Measurements from ENCODE around the gene NUPR1. TPM values are rescaled to one million over a fixed set of nuclear protein-coding genes. Genes with fewer than 3 reads are reported as not detected.
"Not testable (repeated sequence)": the region's sequence is repeated elsewhere in the genome, so short reads cannot be mapped to it uniquely, and the experiment has no call there.

The NUPR1 gene
- polyA plus RNA-seq, 1 donor = 16.0 TPM

- no peak for DNase-seq
- Histone ChIP-seq H3K27ac (ENCODE audit: low read length) (no peak overlapping the region), H3K4me3 (ENCODE audit: low read length) (no peak overlapping the region), H3K36me3 (ENCODE audit: control insufficient read depth, insufficient read depth, low read length) (no peaks in the 10 kb centered on the region), H3K4me1 (ENCODE audit: control insufficient read depth, insufficient read depth, low read length) (no peaks in the 10 kb centered on the region), H3K27me3 (ENCODE audit: control insufficient read depth, insufficient read depth, low read length) (no peaks in the 10 kb centered on the region), H3K9me3 (ENCODE audit: control insufficient read depth, low read depth, low read length) (no peaks in the 10 kb centered on the region)
- WGBS (ENCODE audit: insufficient coverage, low lambda C conversion rate) = no CpG with 5 or more reads among the region's 3 CpGs
Observed at GRCh38 chr16:28511031-28511430, 27.7 kb downstream of the NUPR1 start.

DNA sequence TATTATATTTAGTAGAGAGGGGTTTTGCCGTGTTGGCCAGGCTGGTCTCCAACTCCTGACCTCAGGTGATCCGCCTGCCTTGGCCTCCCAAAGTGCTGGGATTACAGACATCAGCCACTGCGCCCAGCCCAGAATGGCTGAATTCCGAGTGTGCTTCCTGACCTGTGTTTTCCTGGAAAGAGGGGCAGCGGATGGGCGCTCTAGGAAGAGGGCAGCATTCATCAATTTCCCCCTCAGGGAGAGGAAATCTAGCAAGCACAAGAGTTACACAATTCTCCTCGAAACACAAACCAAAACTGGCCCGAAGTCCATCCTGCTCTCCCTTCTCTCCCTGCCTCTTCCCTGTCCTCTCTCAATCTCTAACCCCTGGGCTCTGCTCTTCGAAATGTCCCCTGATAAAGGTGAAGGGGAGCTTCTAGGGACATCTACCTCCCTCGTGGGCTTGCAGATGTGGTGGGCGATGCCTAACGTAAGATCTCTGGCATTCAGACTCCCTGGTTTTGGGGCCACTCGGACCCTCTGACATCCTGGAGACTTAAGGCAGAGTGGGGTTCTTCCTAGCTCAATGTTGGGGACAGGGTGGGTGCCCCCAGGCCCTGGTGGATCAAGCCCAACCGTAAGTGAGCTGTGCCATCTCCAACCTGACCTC is 33.2 kb downstream of the NUPR1 start:
- no peak for DNase-seq
- no peak overlapping the region for H3K27ac ChIP-seq (ENCODE audit: low read length)
- 100% methylated on average over 1 of the region's 14 CpGs for WGBS (ENCODE audit: insufficient coverage, low lambda C conversion rate)

GRCh38 chr16:28504707-28505404 is 33.9 kb downstream of the NUPR1 start:
- WGBS (ENCODE audit: insufficient coverage, low lambda C conversion rate) = no CpG with 5 or more reads among the region's 8 CpGs
- no peak for DNase-seq
- no peaks in the 10 kb centered on the region for H3K36me3 ChIP-seq (ENCODE audit: control insufficient read depth, insufficient read depth, low read length)
- no peaks in the 10 kb centered on the region for H3K9me3 ChIP-seq (ENCODE audit: control insufficient read depth, low read depth, low read length)
- H3K4me3 ChIP-seq (ENCODE audit: low read length) = no peak overlapping the region
- H3K27ac ChIP-seq (ENCODE audit: low read length) = no peak overlapping the region
- H3K4me1 ChIP-seq (ENCODE audit: control insufficient read depth, insufficient read depth, low read length) = no peaks in the 10 kb centered on the region
- H3K27me3 ChIP-seq (ENCODE audit: control insufficient read depth, insufficient read depth, low read length) = no peaks in the 10 kb centered on the region

More for the DNA sequence above, 33.2 kb downstream of the NUPR1 start:
- Histone ChIP-seq H3K27me3 (ENCODE audit: control insufficient read depth, insufficient read depth, low read length) (no peaks in the 10 kb centered on the region), H3K36me3 (ENCODE audit: control insufficient read depth, insufficient read depth, low read length) (no peaks in the 10 kb centered on the region), H3K4me1 (ENCODE audit: control insufficient read depth, insufficient read depth, low read length) (no peaks in the 10 kb centered on the region), H3K4me3 (ENCODE audit: low read length) (no peak overlapping the region), H3K9me3 (ENCODE audit: control insufficient read depth, low read depth, low read length) (no peaks in the 10 kb centered on the region)

DNA sequence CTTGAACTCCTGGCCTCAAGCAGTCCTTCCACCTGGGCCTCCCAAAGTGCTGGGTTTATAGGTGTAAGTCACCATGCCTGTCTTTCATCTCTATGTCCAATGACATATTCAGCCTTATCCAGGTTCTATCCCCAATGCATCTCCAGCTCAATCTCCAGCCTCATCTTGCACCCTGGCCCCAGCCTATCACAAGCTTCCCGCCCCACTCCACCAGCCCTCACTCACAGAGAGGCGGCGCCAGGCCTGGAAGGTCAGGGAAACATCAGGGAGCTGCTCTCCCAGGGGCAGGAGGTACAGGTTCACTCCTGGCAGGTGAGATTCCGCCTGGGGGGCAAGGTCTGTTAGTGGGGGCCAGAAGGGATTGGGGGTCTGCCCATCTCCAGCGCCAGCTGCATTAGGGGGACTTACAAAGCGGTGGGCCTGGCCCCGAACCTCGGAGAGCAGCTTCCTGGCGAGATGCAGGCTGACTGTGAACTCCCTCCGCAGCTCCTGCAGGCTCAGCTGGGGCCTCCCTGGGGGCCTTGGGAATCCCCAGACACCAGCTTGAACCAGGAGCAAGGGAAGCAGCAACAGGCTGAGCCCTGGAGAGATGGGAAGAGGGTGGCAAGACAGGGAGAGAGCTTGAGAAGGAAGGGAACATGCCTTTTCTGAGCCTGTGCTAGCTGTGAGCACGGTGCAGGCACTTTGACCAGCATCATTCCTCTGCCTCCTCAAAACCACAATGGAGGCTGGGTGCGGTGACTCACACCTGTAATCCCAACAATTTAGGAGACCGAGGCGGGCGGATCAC is 35.1 kb downstream of the NUPR1 start:
- H3K9me3 ChIP-seq (ENCODE audit: control insufficient read depth, low read depth, low read length) = no peaks in the 10 kb centered on the region
- no peak for DNase-seq
- no peak overlapping the region for H3K4me3 ChIP-seq (ENCODE audit: low read length)
- H3K27me3 ChIP-seq (ENCODE audit: control insufficient read depth, insufficient read depth, low read length) = no peaks in the 10 kb centered on the region
- no peaks in the 10 kb centered on the region for H3K36me3 ChIP-seq (ENCODE audit: control insufficient read depth, insufficient read depth, low read length)
- WGBS (ENCODE audit: insufficient coverage, low lambda C conversion rate) = no CpG with 5 or more reads among the region's 15 CpGs
- H3K4me1 ChIP-seq (ENCODE audit: control insufficient read depth, insufficient read depth, low read length) = no peaks in the 10 kb centered on the region
- no peak overlapping the region for H3K27ac ChIP-seq (ENCODE audit: low read length)

- WGBS (ENCODE audit: insufficient coverage, low lambda C conversion rate) = 79% methylated on average over 2 of the region's 2 CpGs
- Histone ChIP-seq H3K36me3 (ENCODE audit: control insufficient read depth, insufficient read depth, low read length) (no peaks in the 10 kb centered on the region), H3K27me3 (ENCODE audit: control insufficient read depth, insufficient read depth, low read length) (no peaks in the 10 kb centered on the region), H3K4me1 (ENCODE audit: control insufficient read depth, insufficient read depth, low read length) (no peaks in the 10 kb centered on the region), H3K27ac (ENCODE audit: low read length) (no peak overlapping the region), H3K9me3 (ENCODE audit: control insufficient read depth, low read depth, low read length) (no peaks in the 10 kb centered on the region), H3K4me3 (ENCODE audit: low read length) (no peak overlapping the region)
- DNase-seq = no peak
Observed at GRCh38 chr16:28502290-28502689, 36.5 kb downstream of the NUPR1 start.

- no peak overlapping the region for H3K27ac ChIP-seq (ENCODE audit: low read length)
- WGBS (ENCODE audit: insufficient coverage, low lambda C conversion rate) = no CpG with 5 or more reads among the region's 19 CpGs
Observed at GRCh38 chr16:28501258-28502232, 37.2 kb downstream of the NUPR1 start.

GRCh38 chr16:28500476-28501180 is 38.1 kb downstream of the NUPR1 start:
- not testable (repeated sequence) for H3K9me3 ChIP-seq (ENCODE audit: control insufficient read depth, low read depth, low read length); H3K4me1 ChIP-seq (ENCODE audit: control insufficient read depth, insufficient read depth, low read length); H3K4me3 ChIP-seq (ENCODE audit: low read length); H3K36me3 ChIP-seq (ENCODE audit: control insufficient read depth, insufficient read depth, low read length); H3K27ac ChIP-seq (ENCODE audit: low read length); H3K27me3 ChIP-seq (ENCODE audit: control insufficient read depth, insufficient read depth, low read length); DNase-seq
- no CpG with 5 or more reads among the region's 18 CpGs for WGBS (ENCODE audit: insufficient coverage, low lambda C conversion rate)

More at GRCh38 chr16:28501258-28502232, 37.2 kb downstream of the NUPR1 start:
- Histone ChIP-seq H3K9me3 (ENCODE audit: control insufficient read depth, low read depth, low read length) (no peaks in the 10 kb centered on the region), H3K27me3 (ENCODE audit: control insufficient read depth, insufficient read depth, low read length) (no peaks in the 10 kb centered on the region), H3K4me3 (ENCODE audit: low read length) (no peak overlapping the region), H3K36me3 (ENCODE audit: control insufficient read depth, insufficient read depth, low read length) (no peaks in the 10 kb centered on the region), H3K4me1 (ENCODE audit: control insufficient read depth, insufficient read depth, low read length) (no peaks in the 10 kb centered on the region)
- no peak for DNase-seq

DNA sequence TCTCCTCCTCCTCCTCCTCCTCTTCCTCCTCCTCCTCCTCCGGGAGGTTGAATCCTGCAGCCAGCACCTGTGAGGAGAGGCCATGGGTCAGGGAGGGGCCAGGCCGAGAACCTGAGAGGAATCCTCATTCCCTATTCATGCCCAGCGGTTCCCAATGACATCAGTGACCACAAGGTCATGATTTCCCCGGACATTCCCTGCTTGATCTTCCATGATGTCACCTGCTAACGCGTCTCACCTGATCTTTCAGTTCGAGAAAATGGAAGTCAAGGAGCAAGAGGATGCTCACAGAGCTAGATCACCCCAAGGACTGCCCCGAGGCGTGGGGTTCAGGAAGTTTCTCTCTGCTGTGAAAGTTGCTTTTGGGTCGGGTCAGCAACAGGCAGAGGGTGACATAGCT is 38.9 kb downstream of the NUPR1 start:
- Histone ChIP-seq H3K27ac (ENCODE audit: low read length) (no peak overlapping the region), H3K9me3 (ENCODE audit: control insufficient read depth, low read depth, low read length) (no peaks in the 10 kb centered on the region), H3K36me3 (ENCODE audit: control insufficient read depth, insufficient read depth, low read length) (no peaks in the 10 kb centered on the region), H3K4me1 (ENCODE audit: control insufficient read depth, insufficient read depth, low read length) (peaks cover 4% of the 10 kb centered on the region), H3K4me3 (ENCODE audit: low read length) (no peak overlapping the region), H3K27me3 (ENCODE audit: control insufficient read depth, insufficient read depth, low read length) (no peaks in the 10 kb centered on the region)
- no peak for DNase-seq
- WGBS (ENCODE audit: insufficient coverage, low lambda C conversion rate) = no CpG with 5 or more reads among the region's 10 CpGs

DNA sequence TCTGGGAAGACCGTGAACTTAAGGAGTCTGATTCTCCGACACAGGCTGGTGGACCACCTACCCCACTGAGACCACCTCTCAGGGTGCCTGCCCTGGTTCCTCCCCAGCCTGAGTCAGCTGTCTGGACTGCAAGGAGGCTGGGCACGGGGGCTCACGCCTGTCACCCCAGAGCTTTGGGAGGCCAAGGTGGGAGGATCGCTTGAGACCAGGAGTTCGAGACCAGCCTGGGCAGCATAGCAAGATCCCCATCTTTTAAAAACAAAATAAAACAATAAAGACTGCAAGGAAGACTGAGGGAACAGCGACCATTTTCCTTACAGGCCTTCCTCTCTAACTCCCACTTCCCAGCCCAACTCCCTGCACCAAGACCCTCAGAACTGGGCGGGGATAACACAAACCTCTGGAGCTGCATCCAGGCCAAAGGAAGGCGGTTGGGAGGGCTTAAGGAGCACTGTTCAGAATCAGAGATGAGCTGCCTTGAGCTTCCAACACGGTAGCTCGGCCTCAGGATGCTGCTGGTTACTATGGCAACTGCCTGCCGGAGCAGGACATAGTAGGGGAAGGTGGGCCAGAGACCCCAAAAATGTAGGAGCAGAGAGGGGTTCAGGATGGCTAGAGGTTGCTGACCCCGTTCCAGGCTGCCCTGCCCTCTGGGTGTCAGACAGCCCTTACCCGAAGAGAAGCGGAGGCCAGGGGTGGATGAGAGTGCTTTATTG is 40.0 kb downstream of the NUPR1 start:
- Histone ChIP-seq H3K27ac (ENCODE audit: low read length) (no peak overlapping the region), H3K36me3 (ENCODE audit: control insufficient read depth, insufficient read depth, low read length) (no peaks in the 10 kb centered on the region), H3K27me3 (ENCODE audit: control insufficient read depth, insufficient read depth, low read length) (no peaks in the 10 kb centered on the region), H3K4me3 (ENCODE audit: low read length) (no peak overlapping the region), H3K9me3 (ENCODE audit: control insufficient read depth, low read depth, low read length) (no peaks in the 10 kb centered on the region), H3K4me1 (ENCODE audit: control insufficient read depth, insufficient read depth, low read length) (peaks cover 13% of the 10 kb centered on the region)
- 60% methylated on average over 1 of the region's 15 CpGs for WGBS (ENCODE audit: insufficient coverage, low lambda C conversion rate)
- DNase-seq = no peak

All from large intestine (tissue), 3 donors.